Measurements from ENCODE around the gene OPTN.

GRCh38 chr10:13106387-13107045 is 6.6 kb downstream of the OPTN start:
- TF ChIP-seq CTCF (IDR thresholded peaks at IDR 0.05) = no peak
- no peak for TF ChIP-seq EZH2 (IDR thresholded peaks at IDR 0.05)
